Measurements from ENCODE around the gene CAMSAP1.

Gene CAMSAP1

GRCh38 chr9:135790850-135791249, 116.5 kb downstream of the CAMSAP1 start:
- no peak for DNase-seq

DNA sequence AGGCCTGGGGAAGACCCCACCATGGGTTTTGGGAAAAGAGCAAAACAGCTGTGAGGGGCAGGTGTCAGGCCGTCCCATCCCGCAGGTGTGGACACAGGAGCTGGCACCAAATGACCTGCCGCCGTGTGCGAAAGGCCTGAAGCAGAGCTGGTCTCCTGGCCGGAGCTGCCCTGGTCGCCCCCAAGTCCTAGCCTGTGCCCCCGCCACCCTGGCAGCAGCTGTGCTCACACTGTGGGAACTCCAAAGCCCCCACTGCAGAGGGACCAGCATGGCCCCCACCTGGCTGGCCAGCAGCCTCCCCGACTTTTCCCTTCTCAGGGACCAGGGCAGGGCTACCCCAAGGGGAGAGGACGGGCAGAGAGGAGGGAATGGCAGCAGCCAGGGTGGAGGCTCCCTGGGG, 117.0 kb downstream of the CAMSAP1 start:
- DNase-seq = no peak

GRCh38 chr9:135789838-135790291, 117.5 kb downstream of the CAMSAP1 start:
- DNase-seq = no peak

DNA sequence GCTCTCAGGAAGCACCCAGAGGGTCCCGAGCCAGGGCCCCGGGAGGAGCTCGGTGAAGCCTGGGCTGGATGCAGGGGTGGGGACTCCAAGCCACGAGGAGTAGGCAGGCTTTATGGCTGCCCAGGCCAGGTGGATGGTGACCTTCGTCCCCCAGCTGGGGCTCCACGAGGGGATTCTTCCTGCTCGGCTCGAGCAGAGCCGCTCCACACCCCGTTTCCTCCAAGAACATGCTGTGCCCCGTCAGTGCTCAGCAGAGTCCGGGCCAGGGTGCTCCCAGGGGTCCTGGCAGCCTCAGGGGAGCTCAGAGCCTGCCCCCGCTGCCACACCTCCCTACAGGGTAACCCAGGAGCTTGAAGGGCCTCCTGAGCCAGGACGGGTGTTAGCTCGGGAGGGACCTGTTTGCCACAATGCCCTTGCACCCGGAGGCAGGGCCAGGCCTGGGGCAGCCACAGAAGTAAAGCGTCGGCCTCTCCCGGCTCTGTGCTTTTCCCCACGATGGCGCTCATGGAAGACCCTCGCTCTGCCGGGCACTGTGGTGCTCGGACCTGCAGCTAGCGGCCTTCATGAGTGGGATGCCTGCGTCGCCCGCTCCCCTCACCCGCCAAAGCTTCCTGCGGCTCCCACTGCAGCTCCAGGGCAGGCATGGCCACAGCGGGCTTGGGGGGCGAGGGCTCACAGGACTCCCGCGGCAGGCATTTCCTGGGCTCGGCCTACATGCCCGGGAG, 118.6 kb downstream of the CAMSAP1 start:
- DNase-seq = no peak

GRCh38 chr9:135787776-135788575, 119.4 kb downstream of the CAMSAP1 start:
- no peak for DNase-seq

DNA sequence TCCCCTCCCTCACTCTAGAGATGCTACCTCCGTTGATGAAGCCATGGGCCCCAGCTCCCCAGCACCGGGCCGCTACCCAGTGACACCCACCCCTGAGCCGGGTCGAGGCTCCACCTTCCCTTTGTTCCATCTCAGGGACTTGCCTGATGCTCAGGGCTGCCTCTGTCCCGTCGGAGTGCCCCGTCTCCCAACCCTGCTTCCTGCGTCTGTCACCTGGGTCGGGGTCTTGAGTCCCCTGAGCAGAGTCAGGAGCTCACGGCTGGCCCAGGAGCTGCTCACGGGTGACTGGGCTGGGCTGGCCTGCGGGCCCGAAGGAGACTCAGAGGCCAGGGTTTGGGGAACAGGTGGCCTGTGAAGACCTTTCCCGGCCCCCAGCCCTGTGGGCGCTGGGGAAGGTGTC, 120.0 kb downstream of the CAMSAP1 start:
- DNase-seq = no peak

DNA sequence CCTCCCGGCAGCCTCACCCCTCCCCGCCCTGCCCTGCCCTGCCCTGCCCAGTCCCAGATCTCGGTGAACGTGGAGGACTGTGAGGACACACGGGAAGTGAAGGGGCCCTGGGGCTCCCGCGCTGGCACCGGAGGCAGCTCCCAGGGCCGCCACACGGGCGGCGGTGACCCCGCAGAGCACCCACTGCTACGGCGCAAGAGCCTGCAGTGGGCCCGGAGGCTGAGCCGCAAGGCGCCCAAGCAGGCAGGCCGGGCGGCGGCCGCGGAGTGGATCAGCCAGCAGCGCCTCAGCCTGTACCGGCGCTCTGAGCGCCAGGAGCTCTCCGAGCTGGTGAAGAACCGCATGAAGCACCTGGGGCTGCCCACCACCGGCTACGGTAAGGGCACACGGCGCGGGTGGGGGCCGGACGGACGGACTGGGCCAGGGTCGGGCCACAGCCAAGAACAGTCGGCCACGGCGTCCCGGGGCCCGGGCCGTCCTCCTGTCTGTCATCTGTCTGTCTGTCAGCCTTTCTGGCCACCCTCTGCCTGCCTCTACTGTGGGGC, 121.1 kb downstream of the CAMSAP1 start:
- DNase-seq = no peak

DNA sequence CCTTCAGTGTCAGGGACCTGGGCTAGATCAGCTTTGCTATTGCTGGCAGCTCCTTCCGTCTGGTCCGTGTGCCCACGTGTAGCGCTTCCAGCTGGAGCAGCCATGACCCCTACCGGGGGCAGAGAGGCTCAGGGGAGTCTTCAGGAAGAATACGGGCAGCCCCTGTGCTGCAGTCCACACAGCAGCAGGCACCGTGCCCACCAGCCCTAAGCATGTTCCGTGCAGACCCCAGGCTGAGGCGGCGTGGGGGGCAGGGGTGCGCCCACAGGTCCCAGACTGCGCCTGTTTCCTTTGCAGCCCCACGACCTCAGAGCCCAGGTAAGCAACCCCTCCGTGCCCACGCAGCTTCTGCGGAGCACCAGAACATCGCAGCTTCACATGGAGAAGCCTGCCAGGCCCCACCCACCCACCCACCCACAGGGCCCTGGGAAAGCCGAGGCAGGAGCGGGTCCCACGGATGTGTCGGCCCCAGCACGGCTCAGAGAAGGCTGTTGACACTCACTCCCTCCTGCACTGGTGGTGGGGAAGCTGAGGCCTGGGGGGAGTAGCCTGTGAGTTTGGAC, 122.3 kb downstream of the CAMSAP1 start:
- no peak for DNase-seq

- DNase-seq = no peak
Measured at GRCh38 chr9:135783540-135784245, 123.7 kb downstream of the CAMSAP1 start.

- DNase-seq = no peak
Measured at GRCh38 chr9:135782946-135783345, 124.4 kb downstream of the CAMSAP1 start.

DNA sequence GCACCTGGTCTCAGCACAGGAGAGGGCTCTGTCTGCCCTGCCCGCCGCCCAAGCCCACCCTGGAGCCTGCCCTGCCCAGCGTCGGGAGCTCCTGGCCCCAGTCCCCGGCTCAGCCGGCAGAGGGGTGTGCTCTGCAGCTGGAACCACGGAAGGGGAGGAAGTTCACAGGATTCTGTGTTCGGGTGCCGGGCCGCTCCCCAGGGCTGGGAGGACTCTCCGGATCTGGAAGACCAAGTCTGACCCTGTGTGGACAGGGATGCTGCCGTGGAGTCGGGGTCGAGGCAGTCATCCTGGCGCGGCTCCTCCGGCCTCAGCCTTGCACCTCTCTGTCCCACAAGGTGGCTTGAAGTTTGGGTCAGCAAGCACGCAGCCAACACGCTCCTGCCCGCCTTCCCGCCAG, 126.7 kb downstream of the CAMSAP1 start:
- DNase-seq = no peak

- DNase-seq = no peak
Measured at GRCh38 chr9:135780086-135780485, 127.3 kb downstream of the CAMSAP1 start.

GRCh38 chr9:135779571-135779970, 127.8 kb downstream of the CAMSAP1 start:
- no peak for DNase-seq

- no peak for DNase-seq
Measured at GRCh38 chr9:135778421-135778820, 128.9 kb downstream of the CAMSAP1 start.

- DNase-seq = no peak
Measured at GRCh38 chr9:135777623-135778177, 129.6 kb downstream of the CAMSAP1 start.

DNA sequence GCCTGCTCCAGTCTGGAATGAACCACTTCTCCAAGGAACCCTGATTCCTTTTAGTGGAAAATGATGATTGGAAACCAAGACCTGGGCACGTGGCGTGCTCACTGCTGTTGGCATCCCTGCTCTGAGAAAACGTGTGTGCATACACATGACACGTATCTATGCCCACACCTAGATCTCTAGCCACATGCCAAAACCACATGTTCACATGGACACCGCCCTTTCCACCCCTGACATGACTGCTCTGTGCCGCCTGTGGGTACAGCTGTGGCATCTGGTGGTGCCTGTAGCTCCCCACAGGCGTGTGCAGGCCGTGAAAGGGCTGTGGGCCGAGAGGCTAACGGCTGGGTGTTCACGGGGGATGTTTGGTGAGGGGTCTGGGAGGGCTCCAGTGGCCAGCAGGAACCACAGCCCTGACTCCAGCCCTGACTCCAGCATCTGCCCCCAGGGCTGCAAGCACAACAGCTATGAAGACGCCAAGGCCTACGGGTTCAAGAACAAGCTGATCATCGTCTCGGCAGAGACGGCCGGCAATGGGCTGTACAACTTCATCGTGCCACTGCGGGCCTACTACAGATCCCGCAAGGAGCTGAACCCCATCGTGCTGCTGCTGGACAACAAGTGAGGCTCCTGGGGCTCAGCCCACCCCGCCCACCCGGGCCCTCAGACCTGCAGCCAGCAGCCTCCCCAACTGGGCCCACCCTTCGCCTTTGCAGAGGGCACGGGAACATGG, 130.3 kb downstream of the CAMSAP1 start:
- no peak for DNase-seq

- DNase-seq = no peak
Measured at GRCh38 chr9:135775911-135776310, 131.4 kb downstream of the CAMSAP1 start.

GRCh38 chr9:135774794-135775525, 132.4 kb downstream of the CAMSAP1 start:
- no peak for DNase-seq

DNA sequence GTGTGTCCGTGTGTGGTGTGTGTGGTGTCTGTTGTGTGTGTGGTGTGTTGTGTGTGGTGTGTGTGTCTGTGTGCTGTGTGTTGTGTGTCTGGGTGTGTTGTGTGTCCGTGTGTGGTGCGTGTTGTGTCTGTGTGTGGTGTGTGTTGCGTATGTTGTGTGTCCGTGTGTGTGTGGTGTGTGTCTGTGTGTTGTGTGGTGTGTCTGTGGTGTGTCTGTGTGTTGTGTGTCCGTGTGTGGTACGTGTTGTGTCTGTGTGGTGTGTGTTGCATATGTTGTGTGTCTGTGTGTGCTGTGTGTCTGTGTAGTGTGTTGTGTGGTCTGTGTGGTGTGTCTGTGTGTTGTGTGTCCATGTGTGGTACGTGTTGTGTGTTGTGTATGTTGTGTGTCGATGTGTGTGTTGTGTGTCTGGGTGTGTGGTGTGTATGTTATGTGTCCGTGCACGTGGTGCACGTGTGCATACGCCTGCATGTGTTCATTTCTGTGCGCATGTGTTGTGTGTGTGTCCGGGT, 133.1 kb downstream of the CAMSAP1 start:
- DNase-seq = no peak

- no peak for DNase-seq
Measured at GRCh38 chr9:135773530-135774238, 133.7 kb downstream of the CAMSAP1 start.

Data from right kidney (tissue), 1 donor.